Measurements from ENCODE around the gene ERP29.

GRCh38 chr12:111976860-111977259 is 36.4 kb upstream of the ERP29 start:
- TF ChIP-seq POLR2A (IDR thresholded peaks at IDR 0.05; ENCODE audit: low read depth, low read length) (no peak), POLR2AphosphoS5 (IDR thresholded peaks at IDR 0.05; ENCODE audit: low read depth, low read length) (no peak)

Measured in GM12892 (cell line).